Activated naive CD8-positive, alpha-beta T cell treated with anti-CD3 and anti-CD28 coated beads for 36 hours (primary cell): ENCODE data around the gene TAS1R1. TPM values are rescaled to one million over a fixed set of nuclear protein-coding genes. Genes with fewer than 3 reads are reported as not detected.
"Not testable (repeated sequence)": the region's sequence is repeated elsewhere in the genome, so short reads cannot be mapped to it uniquely, and the experiment has no call there.

ENCODE experiments used
- DNase-seq: peaks from one replicate; pipeline ENCODE4 v3.0.0; 2021
- H3K27ac Mint-ChIP-seq: one replicate; pipeline ENCODE4 v1.8.0; 2022; ENCODE audit warnings: mild to moderate bottlenecking, moderate library complexity, mixed read lengths
- H3K27me3 Mint-ChIP-seq: one replicate; pipeline ENCODE4 v1.8.0; 2022; ENCODE audit warnings: mild to moderate bottlenecking, mixed read lengths
- H3K36me3 Mint-ChIP-seq: one replicate; pipeline ENCODE4 v1.8.0; 2021; ENCODE audit warnings: mild to moderate bottlenecking, mixed read lengths
- H3K4me1 Mint-ChIP-seq: one replicate; pipeline ENCODE4 v1.8.0; 2021; ENCODE audit warnings: mixed read lengths
- H3K4me3 Mint-ChIP-seq: one replicate; pipeline ENCODE4 v1.8.0; 2022; ENCODE audit warnings: mild to moderate bottlenecking, moderate library complexity, mixed read lengths
- H3K9me3 Mint-ChIP-seq: one replicate; pipeline ENCODE4 v1.8.0; 2022; ENCODE audit warnings: mixed read lengths
- total RNA-seq, 2 experiments: library from RNA; stranded (reverse); gene quantifications; one replicate each; pipeline ENCODE4 v1.2.3, GENCODE V29; 2021

Gene TAS1R1
- total RNA-seq, 2 experiments from 2014 or later: not detected

GRCh38 chr1:6544831-6545230 lies 10.3 kb upstream of the TAS1R1 start:
- Mint-ChIP-seq H3K4me3 (no peak overlapping the region), H3K36me3 (peaks cover 38% of the 10 kb centered on the region), H3K9me3 (no peaks in the 10 kb centered on the region), H3K27ac (peak overlapping the region; percentile 75), H3K4me1 (peaks cover 30% of the 10 kb centered on the region), H3K27me3 (no peaks in the 10 kb centered on the region)
- no peak for DNase-seq

- peaks cover 38% of the 10 kb centered on the region for H3K36me3 Mint-ChIP-seq
- H3K4me1 Mint-ChIP-seq: peaks cover 30% of the 10 kb centered on the region
- no peak for DNase-seq
- no peak overlapping the region for H3K4me3 Mint-ChIP-seq
- H3K27me3 Mint-ChIP-seq: no peaks in the 10 kb centered on the region
- H3K9me3 Mint-ChIP-seq: no peaks in the 10 kb centered on the region
- peak overlapping the region; percentile 75 for H3K27ac Mint-ChIP-seq
These were observed 9.6 kb upstream of the TAS1R1 start for GRCh38 chr1:6545276-6546112.

GRCh38 chr1:6546326-6546725 lies 8.8 kb upstream of the TAS1R1 start:
- H3K27ac Mint-ChIP-seq: peak overlapping the region; percentile 64
- no peak for DNase-seq
- H3K9me3 Mint-ChIP-seq: no peaks in the 10 kb centered on the region
- H3K4me1 Mint-ChIP-seq: peaks cover 30% of the 10 kb centered on the region
- peaks cover 38% of the 10 kb centered on the region for H3K36me3 Mint-ChIP-seq
- H3K4me3 Mint-ChIP-seq: peak overlapping the region; percentile 6
- H3K27me3 Mint-ChIP-seq: no peaks in the 10 kb centered on the region

- H3K9me3 Mint-ChIP-seq: no peaks in the 10 kb centered on the region
- H3K27ac Mint-ChIP-seq: peak overlapping the region; percentile 64
- H3K36me3 Mint-ChIP-seq: peaks cover 38% of the 10 kb centered on the region
- no peak for DNase-seq
- H3K4me1 Mint-ChIP-seq: peaks cover 33% of the 10 kb centered on the region
- no peak overlapping the region for H3K4me3 Mint-ChIP-seq
- H3K27me3 Mint-ChIP-seq: no peaks in the 10 kb centered on the region
These were observed 7.8 kb upstream of the TAS1R1 start for GRCh38 chr1:6547301-6547700.

- H3K27ac Mint-ChIP-seq: peak within 1 kb of the TSS; percentile 77
- H3K9me3 Mint-ChIP-seq: no peaks in the 10 kb centered on the region
- peak; percentile 95 for DNase-seq
- H3K4me1 Mint-ChIP-seq: peaks cover 15% of the 10 kb centered on the region
- H3K4me3 Mint-ChIP-seq: peak within 1 kb of the TSS; percentile 87
- peaks cover 8% of the 10 kb centered on the region for H3K36me3 Mint-ChIP-seq
- H3K27me3 Mint-ChIP-seq: no peaks in the 10 kb centered on the region
These were observed 838 bp upstream of the TAS1R1 start, which contains the start of gene NOL9 for GRCh38 chr1:6554031-6554906. TSS of gene NOL9 (minus strand) at chr1:6554513. CDS start at chr1:6554502, 11 bp downstream.

GRCh38 chr1:6557597-6557996 lies 2.5 kb downstream of the TAS1R1 start:
- DNase-seq: no peak
- Mint-ChIP-seq H3K4me1 (peaks cover 11% of the 10 kb centered on the region), H3K27me3 (no peaks in the 10 kb centered on the region), H3K36me3 (peaks cover 4% of the 10 kb centered on the region), H3K4me3 (no peak overlapping the region), H3K9me3 (no peaks in the 10 kb centered on the region), H3K27ac (no peak overlapping the region)

- not testable (repeated sequence) for H3K36me3 Mint-ChIP-seq
These were observed 4.1 kb downstream of the TAS1R1 start for GRCh38 chr1:6559161-6559560.

GRCh38 chr1:6560267-6560666 lies 5.2 kb downstream of the TAS1R1 start:
- Mint-ChIP-seq H3K9me3 (no peaks in the 10 kb centered on the region), H3K27me3 (no peaks in the 10 kb centered on the region), H3K4me3 (no peak overlapping the region), H3K27ac (no peak overlapping the region), H3K36me3 (no peaks in the 10 kb centered on the region), H3K4me1 (no peaks in the 10 kb centered on the region)
- no peak for DNase-seq

More at GRCh38 chr1:6559161-6559560, 4.1 kb downstream of the TAS1R1 start:
- H3K4me3 Mint-ChIP-seq, H3K9me3 Mint-ChIP-seq, DNase-seq, H3K27ac Mint-ChIP-seq, H3K27me3 Mint-ChIP-seq, H3K4me1 Mint-ChIP-seq: not testable (repeated sequence)

- Mint-ChIP-seq H3K36me3 (no peaks in the 10 kb centered on the region), H3K27ac (no peak overlapping the region), H3K27me3 (peaks cover 3% of the 10 kb centered on the region), H3K4me1 (peaks cover 2% of the 10 kb centered on the region), H3K9me3 (no peaks in the 10 kb centered on the region), H3K4me3 (no peak overlapping the region)
- DNase-seq: no peak
These were observed 13.9 kb downstream of the TAS1R1 start for GRCh38 chr1:6569033-6569432.

- no peaks in the 10 kb centered on the region for H3K9me3 Mint-ChIP-seq
- no peak overlapping the region for H3K4me3 Mint-ChIP-seq
- no peak for DNase-seq
- no peaks in the 10 kb centered on the region for H3K36me3 Mint-ChIP-seq
- H3K27me3 Mint-ChIP-seq: peaks cover 3% of the 10 kb centered on the region
- H3K4me1 Mint-ChIP-seq: peaks cover 2% of the 10 kb centered on the region
- no peak overlapping the region for H3K27ac Mint-ChIP-seq
These were observed 15.0 kb downstream of the TAS1R1 start for GRCh38 chr1:6570100-6570499.

GRCh38 chr1:6570987-6571386 lies 15.9 kb downstream of the TAS1R1 start:
- no peak for DNase-seq
- Mint-ChIP-seq H3K27ac (no peak overlapping the region), H3K36me3 (no peaks in the 10 kb centered on the region), H3K9me3 (no peaks in the 10 kb centered on the region), H3K4me1 (peaks cover 2% of the 10 kb centered on the region), H3K4me3 (no peak overlapping the region), H3K27me3 (peaks cover 3% of the 10 kb centered on the region)

GRCh38 chr1:6572653-6573383 lies 17.7 kb downstream of the TAS1R1 start:
- Mint-ChIP-seq H3K4me3 (no peak overlapping the region), H3K9me3 (no peaks in the 10 kb centered on the region), H3K27me3 (peaks cover 3% of the 10 kb centered on the region), H3K36me3 (no peaks in the 10 kb centered on the region), H3K27ac (no peak overlapping the region), H3K4me1 (peaks cover 2% of the 10 kb centered on the region)
- no peak for DNase-seq

GRCh38 chr1:6574025-6574620 lies 19.0 kb downstream of the TAS1R1 start:
- H3K36me3 Mint-ChIP-seq: no peaks in the 10 kb centered on the region
- H3K4me1 Mint-ChIP-seq: peaks cover 4% of the 10 kb centered on the region
- H3K9me3 Mint-ChIP-seq: no peaks in the 10 kb centered on the region
- H3K27me3 Mint-ChIP-seq: peaks cover 3% of the 10 kb centered on the region
- no peak overlapping the region for H3K27ac Mint-ChIP-seq
- no peak for DNase-seq
- no peak overlapping the region for H3K4me3 Mint-ChIP-seq

- no peak for DNase-seq
- Mint-ChIP-seq H3K9me3 (no peaks in the 10 kb centered on the region), H3K36me3 (no peaks in the 10 kb centered on the region), H3K27me3 (peaks cover 3% of the 10 kb centered on the region), H3K27ac (no peak overlapping the region), H3K4me1 (peaks cover 9% of the 10 kb centered on the region), H3K4me3 (no peak overlapping the region)
These were observed 19.7 kb downstream of the TAS1R1 start for GRCh38 chr1:6574818-6575217.
